Mesenchymal stem cell (in vitro differentiated cells and primary cell): Measurements from ENCODE around the gene CDR2L.

Experiments used
- DNase-seq: peaks from one replicate; pipeline ENCODE4 v3.0.0-alpha.2; 2013
- H2AFZ ChIP-seq: one replicate; pipeline ENCODE4 v1.6.1; 2013; ENCODE audit warnings: low read depth, mild to moderate bottlenecking, control low read depth, inconsistent platforms, low read length, moderate library complexity
- H2AK5ac ChIP-seq: 2 replicates; pipeline ENCODE4 v1.6.1; 2013; ENCODE audit warnings: low read length, moderate library complexity, mild to moderate bottlenecking, inconsistent platforms; ENCODE audit not compliant: severe bottlenecking
- H2BK120ac ChIP-seq: one replicate; pipeline ENCODE4 v1.6.1; 2013; ENCODE audit warnings: low read depth, mild to moderate bottlenecking, inconsistent platforms, low read length, moderate library complexity
- H2BK12ac ChIP-seq, 2 experiments: one replicate each; pipeline ENCODE4 v1.6.1; 2013; ENCODE audit warnings: inconsistent platforms in 2 of 2, low read length in 2 of 2, mild to moderate bottlenecking in 2 of 2, moderate library complexity in 2 of 2, control low read depth in 1 of 2
- H2BK15ac ChIP-seq: one replicate; pipeline ENCODE4 v1.6.1; 2013; ENCODE audit warnings: mild to moderate bottlenecking, low read depth, inconsistent platforms; ENCODE audit not compliant: poor library complexity, severe bottlenecking
- H2BK5ac ChIP-seq: 2 replicates; pipeline ENCODE4 v1.6.1; 2013; ENCODE audit warnings: low read depth, mild to moderate bottlenecking, low read length, control low read depth, inconsistent platforms; ENCODE audit not compliant: poor library complexity, severe bottlenecking
- H3K14ac ChIP-seq, 2 experiments: one replicate each; pipeline ENCODE4 v1.6.1; 2013; ENCODE audit warnings: inconsistent platforms in 2 of 2, low read length in 2 of 2, control low read depth in 1 of 2, mild to moderate bottlenecking in 1 of 2, moderate library complexity in 1 of 2
- H3K18ac ChIP-seq, 2 experiments: one replicate each; pipeline ENCODE4 v1.6.1; 2013; ENCODE audit warnings: inconsistent platforms in 2 of 2, low read length in 2 of 2, control low read depth in 1 of 2, low read depth in 1 of 2, mild to moderate bottlenecking in 1 of 2
- H3K23ac ChIP-seq, 2 experiments: one replicate each; pipeline ENCODE4 v1.6.1; 2013; ENCODE audit warnings: inconsistent platforms in 2 of 2, low read length in 2 of 2, mild to moderate bottlenecking in 2 of 2, moderate library complexity in 2 of 2, control low read depth in 1 of 2
- H3K27ac ChIP-seq: 2 replicates; pipeline ENCODE4 v1.5.1; 2013; ENCODE audit warnings: mild to moderate bottlenecking, moderate library complexity, low read length, control low read depth, inconsistent platforms; ENCODE audit not compliant: poor library complexity, severe bottlenecking
- H3K27me3 ChIP-seq, 2 experiments: 2 replicates each; pipeline versions ENCODE4 v1.6.1 to v1.7.0; 2013; ENCODE audit warnings: low read length in 2 of 2, mild to moderate bottlenecking in 2 of 2, moderate library complexity in 2 of 2, control low read depth in 1 of 2, inconsistent platforms in 1 of 2; ENCODE audit not compliant: control insufficient read depth in 1 of 2, insufficient read depth in 1 of 2
- H3K36me3 ChIP-seq, 2 experiments: 2 replicates each; pipeline versions ENCODE4 v1.6.1 to v1.7.0; 2013; ENCODE audit warnings: low read length in 2 of 2, control low read depth in 1 of 2, inconsistent platforms in 1 of 2, low read depth in 1 of 2, mild to moderate bottlenecking in 1 of 2; ENCODE audit not compliant: insufficient read depth in 2 of 2, control insufficient read depth in 1 of 2
- H3K4ac ChIP-seq, 2 experiments: one replicate each; pipeline ENCODE4 v1.6.1; 2013; ENCODE audit warnings: inconsistent platforms in 2 of 2, low read length in 2 of 2, mild to moderate bottlenecking in 2 of 2, moderate library complexity in 2 of 2, control low read depth in 1 of 2, low read depth in 1 of 2
- H3K4me1 ChIP-seq: 2 replicates; pipeline ENCODE4 v1.6.1; 2013; ENCODE audit warnings: low read depth, low read length, control low read depth; ENCODE audit not compliant: control insufficient read depth, insufficient read depth
- H3K4me2 ChIP-seq: 2 replicates; pipeline ENCODE4 v1.6.1; 2013; ENCODE audit warnings: low read length, mild to moderate bottlenecking, inconsistent platforms; ENCODE audit not compliant: poor library complexity, severe bottlenecking
- H3K4me3 ChIP-seq, 2 experiments: 2 replicates each; pipeline versions ENCODE4 v1.5.1 to v1.7.0; 2013; ENCODE audit warnings: low read length in 2 of 2, mild to moderate bottlenecking in 2 of 2, control low read depth in 1 of 2, low read depth in 1 of 2; ENCODE audit not compliant: insufficient read depth in 1 of 2
- H3K79me1 ChIP-seq: replicated peaks from 2 replicates; pipeline ENCODE4 v1.6.1; 2013; ENCODE audit warnings: mild to moderate bottlenecking, control low read depth, low read length, inconsistent platforms; ENCODE audit not compliant: poor library complexity, severe bottlenecking
- H3K9ac ChIP-seq: 2 replicates; pipeline ENCODE4 v1.7.0; 2013; ENCODE audit warnings: mild to moderate bottlenecking, low read length, moderate library complexity
- H3K9me3 ChIP-seq: 2 replicates; pipeline ENCODE4 v1.7.0; 2013; ENCODE audit warnings: mild to moderate bottlenecking, low read length; ENCODE audit not compliant: control insufficient read depth
- H4K8ac ChIP-seq: one replicate; pipeline ENCODE4 v1.6.1; 2013; ENCODE audit warnings: inconsistent platforms, mild to moderate bottlenecking, low read length, moderate library complexity
- H4K91ac ChIP-seq: one replicate; pipeline ENCODE4 v1.6.1; 2013; ENCODE audit warnings: mild to moderate bottlenecking, low read length, inconsistent platforms
- WGBS: methylation state at CpG from one replicate; pipeline ENCODE4 v1.1.7; 2013; ENCODE audit warnings: mixed read lengths; 5-methylcytosine and 5-hydroxymethylcytosine counted together

CDR2L gene

GRCh38 chr17:74975943-74976342, 11.5 kb upstream of the CDR2L start:
- H3K4me1 ChIP-seq = peaks cover 13% of the 10 kb centered on the region

DNA sequence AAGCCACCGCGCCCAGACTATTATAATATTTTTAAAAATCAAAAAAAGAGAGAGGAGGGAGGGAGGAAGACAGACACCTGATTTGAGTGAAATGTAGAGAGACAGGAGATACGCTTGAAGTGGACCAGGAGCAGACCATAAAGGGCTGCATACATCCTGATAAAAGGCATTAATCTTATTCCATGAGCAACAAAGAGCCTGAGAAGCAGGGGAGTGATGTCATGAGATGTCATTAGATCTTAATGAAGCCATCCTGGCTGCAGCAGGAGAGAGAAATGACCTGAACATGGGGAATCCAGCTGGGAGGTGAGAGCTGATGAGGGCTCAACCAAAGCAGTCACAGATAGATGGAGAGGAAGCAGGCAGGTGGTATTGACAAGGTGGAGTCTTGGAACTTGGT, 9.6 kb upstream of the CDR2L start:
- H2AFZ ChIP-seq = no peak overlapping the region
- H3K36me3 ChIP-seq = no peaks in the 10 kb centered on the region
- WGBS = 100% methylated on average over 1 of the region's 3 CpGs
- H3K4me3 ChIP-seq = no peak overlapping the region
- no peak overlapping the region for H2BK120ac ChIP-seq
- H3K14ac ChIP-seq = no peak overlapping the region
- H2BK5ac ChIP-seq = no peak overlapping the region
- H4K91ac ChIP-seq = no peak overlapping the region
- H3K18ac ChIP-seq = no peak overlapping the region
- H3K4me2 ChIP-seq = no peak overlapping the region
- H2BK12ac ChIP-seq = no peak overlapping the region
- no peak overlapping the region for H3K9ac ChIP-seq
- DNase-seq = no peak
- peaks cover 3% of the 10 kb centered on the region for H3K79me1 ChIP-seq
- H3K4ac ChIP-seq = no peak overlapping the region
- H2BK15ac ChIP-seq = no peak overlapping the region
- no peak overlapping the region for H3K23ac ChIP-seq
- H3K4me1 ChIP-seq = peaks cover 14% of the 10 kb centered on the region
- H3K27me3 ChIP-seq = peaks cover 26 to 37% of the 10 kb centered on the region in 2 experiments
- no peak overlapping the region for H4K8ac ChIP-seq
- no peak overlapping the region for H2AK5ac ChIP-seq
- no peaks in the 10 kb centered on the region for H3K9me3 ChIP-seq
- H3K27ac ChIP-seq = no peak overlapping the region

More at GRCh38 chr17:74975943-74976342, 11.5 kb upstream of the CDR2L start:
- no peak overlapping the region for H4K91ac ChIP-seq
- H2BK5ac ChIP-seq = no peak overlapping the region
- no peak overlapping the region for H2AFZ ChIP-seq
- H2AK5ac ChIP-seq = no peak overlapping the region
- H3K27ac ChIP-seq = no peak overlapping the region
- H3K9me3 ChIP-seq = no peaks in the 10 kb centered on the region
- no peak overlapping the region for H2BK12ac ChIP-seq
- no peak overlapping the region for H3K4me2 ChIP-seq
- H2BK15ac ChIP-seq = no peak overlapping the region
- no peak overlapping the region for H3K18ac ChIP-seq
- no peak overlapping the region for H3K14ac ChIP-seq
- H2BK120ac ChIP-seq = no peak overlapping the region
- DNase-seq = peak; percentile 53
- H3K23ac ChIP-seq = no peak overlapping the region
- H3K4me3 ChIP-seq = no peak overlapping the region
- WGBS = 77% methylated on average over 3 of the region's 4 CpGs
- no peak overlapping the region for H3K9ac ChIP-seq
- no peaks in the 10 kb centered on the region for H3K36me3 ChIP-seq
- H3K79me1 ChIP-seq = no peaks in the 10 kb centered on the region
- H3K4ac ChIP-seq = no peak overlapping the region
- H4K8ac ChIP-seq = no peak overlapping the region
- peaks cover 35 to 51% of the 10 kb centered on the region in 2 experiments for H3K27me3 ChIP-seq

GRCh38 chr17:74978240-74978639, 9.2 kb upstream of the CDR2L start:
- H2AFZ ChIP-seq = no peak overlapping the region
- no peaks in the 10 kb centered on the region for H3K9me3 ChIP-seq
- no peak overlapping the region for H3K4me3 ChIP-seq
- 98% methylated on average over 3 of the region's 3 CpGs for WGBS
- H2BK15ac ChIP-seq = no peak overlapping the region
- H3K4me1 ChIP-seq = peaks cover 11% of the 10 kb centered on the region
- H3K36me3 ChIP-seq = no peaks in the 10 kb centered on the region
- H3K18ac ChIP-seq = no peak overlapping the region
- no peak overlapping the region for H2AK5ac ChIP-seq
- H3K27ac ChIP-seq = no peak overlapping the region
- no peak overlapping the region for H4K8ac ChIP-seq
- H3K27me3 ChIP-seq = peaks cover 21 to 33% of the 10 kb centered on the region in 2 experiments
- no peak overlapping the region for H3K9ac ChIP-seq
- H3K79me1 ChIP-seq = peaks cover 3% of the 10 kb centered on the region
- no peak overlapping the region for H2BK120ac ChIP-seq
- DNase-seq = no peak
- no peak overlapping the region for H3K23ac ChIP-seq
- no peak overlapping the region for H2BK5ac ChIP-seq
- H3K4me2 ChIP-seq = no peak overlapping the region
- H2BK12ac ChIP-seq = no peak overlapping the region
- no peak overlapping the region for H3K4ac ChIP-seq
- no peak overlapping the region for H3K14ac ChIP-seq
- no peak overlapping the region for H4K91ac ChIP-seq

- Histone ChIP-seq H3K4me1 (peaks cover 11% of the 10 kb centered on the region), H3K27me3 (peaks cover 9 to 22% of the 10 kb centered on the region in 2 experiments), H3K79me1 (peaks cover 3% of the 10 kb centered on the region), H3K36me3 (no peaks in the 10 kb centered on the region), H2BK12ac (no peak overlapping the region), H3K27ac (no peak overlapping the region), H3K23ac (no peak overlapping the region), H3K4me3 (no peak overlapping the region), H3K9me3 (no peaks in the 10 kb centered on the region), H3K4me2 (no peak overlapping the region), H4K91ac (no peak overlapping the region), H3K14ac (no peak overlapping the region), H3K18ac (no peak overlapping the region), H2BK120ac (no peak overlapping the region), H3K4ac (no peak overlapping the region), H2BK15ac (no peak overlapping the region), H4K8ac (no peak overlapping the region), H3K9ac (no peak overlapping the region), H2AFZ (no peak overlapping the region), H2AK5ac (no peak overlapping the region), H2BK5ac (no peak overlapping the region)
- no peak for DNase-seq
- WGBS = 86% methylated on average over 17 of the region's 17 CpGs
These were observed 7.9 kb upstream of the CDR2L start for GRCh38 chr17:74979408-74980146.
